GM10266 (cell line): ENCODE data around the gene BTRC.

Experiments used
- DNase-seq: peaks from one replicate; pipeline ENCODE4 v3.0.0; 2012; ENCODE audit errors: extremely low spot score
- CTCF ChIP-seq: IDR thresholded peaks from 2 replicates; pipeline ENCODE4 v1.5.1; 2012; ENCODE audit warnings: mild to moderate bottlenecking, low read depth; ENCODE audit not compliant: control insufficient read depth, insufficient read depth; ENCODE audit errors: missing control alignments

Gene BTRC

GRCh38 chr10:101451261-101451660 lies 97.3 kb downstream of the BTRC start:
- no peak for TF ChIP-seq CTCF
- no peak for DNase-seq

GRCh38 chr10:101451667-101452069 lies 97.7 kb downstream of the BTRC start:
- no peak for TF ChIP-seq CTCF
- no peak for DNase-seq

- DNase-seq = no peak
- no peak for TF ChIP-seq CTCF
Observed at GRCh38 chr10:101452176-101452575, 98.2 kb downstream of the BTRC start.

- DNase-seq = no peak
- TF ChIP-seq CTCF = no peak
Observed at GRCh38 chr10:101452593-101452992, 98.6 kb downstream of the BTRC start.

- no peak for DNase-seq
- TF ChIP-seq CTCF = no peak
Observed at GRCh38 chr10:101453318-101453717, 99.4 kb downstream of the BTRC start.

GRCh38 chr10:101453791-101454718 lies 100.1 kb downstream of the BTRC start:
- DNase-seq = no peak
- TF ChIP-seq CTCF = no peak

- TF ChIP-seq CTCF = no peak
- DNase-seq = no peak
Observed at GRCh38 chr10:101458869-101459268, 104.9 kb downstream of the BTRC start.
